NCI-H2107 (cell line): ENCODE results near the gene CCL8.

Experiments
- DNase-seq: peaks from one replicate; lab custom pipeline; 2025; lab: John Stamatoyannopoulos, UW

The CCL8 gene

GRCh38 chr17:34319039-34319483 is at the start of gene CCL8:
Gene CCL8 (plus strand): TSS chr17:34319435. CDS start chr17:34319502, 67 bp downstream.
- no peak for DNase-seq

- DNase-seq = no peak
Observed at GRCh38 chr17:34269969-34270368, 49.3 kb upstream of the CCL8 start, which contains the start of gene CCL7. Gene CCL7 (plus strand): TSS chr17:34270221. CDS start chr17:34270291, 70 bp downstream.

- DNase-seq = no peak
Observed at GRCh38 chr17:34275881-34276280, 43.4 kb upstream of the CCL8 start.

- DNase-seq = no peak
Observed at GRCh38 chr17:34276826-34277225, 42.4 kb upstream of the CCL8 start.

GRCh38 chr17:34283571-34283970 is 35.7 kb upstream of the CCL8 start:
- DNase-seq = no peak

GRCh38 chr17:34285286-34285792 is 33.9 kb upstream of the CCL8 start, which contains the start of gene CCL11:
Gene CCL11 (plus strand): TSS chr17:34285742. CDS start chr17:34285809, 67 bp downstream.
- no peak for DNase-seq

- DNase-seq = no peak
Observed at GRCh38 chr17:34287875-34288274, 31.4 kb upstream of the CCL8 start.

GRCh38 chr17:34290586-34290985 is 28.6 kb upstream of the CCL8 start:
- DNase-seq = no peak

GRCh38 chr17:34291721-34292348 is 27.4 kb upstream of the CCL8 start:
- DNase-seq = no peak

GRCh38 chr17:34299027-34299426 is 20.2 kb upstream of the CCL8 start:
- DNase-seq = no peak

GRCh38 chr17:34299956-34300577 is 19.2 kb upstream of the CCL8 start:
- no peak for DNase-seq

- DNase-seq = no peak
Observed at GRCh38 chr17:34300652-34301370, 18.4 kb upstream of the CCL8 start.

GRCh38 chr17:34301986-34302385 is 17.2 kb upstream of the CCL8 start:
- DNase-seq = no peak

- no peak for DNase-seq
Observed at GRCh38 chr17:34302636-34303035, 16.6 kb upstream of the CCL8 start.

GRCh38 chr17:34303606-34304005 is 15.6 kb upstream of the CCL8 start:
- no peak for DNase-seq

GRCh38 chr17:34305061-34305460 is 14.2 kb upstream of the CCL8 start:
- DNase-seq = no peak

- no peak for DNase-seq
Observed at GRCh38 chr17:34305606-34306005, 13.6 kb upstream of the CCL8 start.

GRCh38 chr17:34306466-34306865 is 12.8 kb upstream of the CCL8 start:
- no peak for DNase-seq

- DNase-seq = no peak
Observed at GRCh38 chr17:34307110-34307509, 12.1 kb upstream of the CCL8 start.

GRCh38 chr17:34308371-34308770 is 10.9 kb upstream of the CCL8 start:
- DNase-seq = no peak

- DNase-seq = no peak
Observed at GRCh38 chr17:34311291-34311690, 7.9 kb upstream of the CCL8 start.

- no peak for DNase-seq
Observed at GRCh38 chr17:34312080-34312479, 7.2 kb upstream of the CCL8 start.

- no peak for DNase-seq
Observed at GRCh38 chr17:34313164-34313563, 6.1 kb upstream of the CCL8 start.
